NCI-H345 (cell line): Measurements from ENCODE around the gene IFNGR1.
"Not testable (repeated sequence)": the region's sequence is repeated elsewhere in the genome, so short reads cannot be mapped to it uniquely, and the experiment has no call there.

ENCODE experiments used
- DNase-seq: peaks from one replicate; lab custom pipeline; 2025; lab: John Stamatoyannopoulos, UW

IFNGR1 gene

GRCh38 chr6:137218917-137219663 lies at the start of gene IFNGR1:
TSS of gene IFNGR1 (minus strand) at chr6:137219385. CDS start at chr6:137219327, 58 bp downstream.
- DNase-seq = peak; percentile 92

DNA sequence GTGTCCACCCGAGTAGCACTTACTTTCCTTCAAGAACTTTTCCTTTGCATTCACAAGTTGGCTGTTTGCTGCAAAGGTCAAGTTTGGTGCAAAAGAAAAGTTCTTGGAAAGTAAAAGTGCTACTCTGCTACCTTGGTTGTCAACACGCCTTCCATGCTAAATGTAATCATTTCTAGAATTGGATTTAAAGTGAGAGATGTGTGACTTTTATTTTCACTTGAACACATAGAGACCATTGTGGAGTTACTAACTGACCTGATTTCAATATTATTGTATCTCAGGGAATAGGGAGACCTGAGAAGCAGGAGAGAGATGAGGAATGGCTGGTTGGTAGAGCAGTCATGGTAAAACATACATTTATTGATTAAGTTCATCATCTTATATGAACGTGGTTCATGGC lies 49.7 kb upstream of the IFNGR1 start:
- no peak for DNase-seq

- no peak for DNase-seq
Observed at GRCh38 chr6:137266309-137266586, 47.1 kb upstream of the IFNGR1 start.

DNA sequence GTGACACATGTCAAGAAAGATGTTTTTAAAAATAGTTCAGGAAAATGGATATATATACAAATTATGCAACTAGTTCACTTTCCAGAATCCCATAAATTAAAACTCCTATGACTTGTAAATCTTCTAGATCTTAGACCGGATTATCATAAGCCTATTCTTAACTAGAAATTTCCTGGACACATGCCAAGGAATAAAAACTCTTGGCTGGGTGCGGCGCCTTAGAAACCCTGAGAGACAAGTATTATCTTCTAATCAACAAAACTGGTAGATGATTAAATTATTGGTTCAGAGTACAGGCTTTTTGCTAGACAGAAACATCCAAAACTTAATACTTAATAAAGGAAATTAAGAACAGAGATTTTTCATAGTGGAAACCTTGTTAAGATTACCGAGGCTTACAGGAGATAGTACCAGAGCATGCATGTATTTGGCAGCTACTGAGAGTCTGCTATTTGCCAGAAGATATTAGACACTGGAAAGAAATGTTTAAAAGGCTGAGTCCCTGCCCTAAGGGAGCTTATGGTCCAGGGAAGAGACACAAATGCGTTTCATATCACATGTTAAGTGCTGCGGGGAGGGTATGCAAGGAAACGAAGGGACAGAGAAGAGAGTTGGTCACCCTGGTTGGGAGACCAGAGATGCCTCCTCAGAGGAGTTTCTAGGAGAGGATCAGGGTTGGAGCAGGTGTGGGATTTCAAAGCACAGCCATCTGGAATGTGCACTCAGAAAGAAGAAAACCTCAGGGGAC lies 46.5 kb upstream of the IFNGR1 start:
- DNase-seq = no peak

GRCh38 chr6:137264311-137265075 lies 45.3 kb upstream of the IFNGR1 start:
- DNase-seq = no peak

DNA sequence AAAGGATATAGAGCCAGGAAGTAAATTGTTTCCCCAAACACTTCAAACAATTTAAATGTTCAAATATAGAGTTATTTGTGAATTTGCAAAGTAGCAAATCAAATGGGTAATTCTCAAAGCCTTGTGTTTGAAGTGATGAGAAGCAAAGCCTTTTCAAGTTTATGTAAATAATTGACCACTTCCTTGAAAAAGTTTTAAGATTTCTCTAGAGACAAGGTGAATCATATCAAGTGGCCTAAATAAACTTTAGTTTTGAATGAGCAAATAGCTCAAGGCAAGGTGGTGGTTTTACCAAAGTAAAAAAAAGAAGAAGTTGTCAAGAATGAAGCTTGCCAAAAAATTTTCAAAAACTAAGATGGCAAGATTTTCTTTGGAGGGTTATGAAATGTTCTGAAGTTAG lies 42.6 kb upstream of the IFNGR1 start:
- no peak for DNase-seq

- DNase-seq = no peak
Observed at GRCh38 chr6:137261361-137261760, 42.2 kb upstream of the IFNGR1 start.

- no peak for DNase-seq
Observed at GRCh38 chr6:137260217-137260616, 41.0 kb upstream of the IFNGR1 start.

GRCh38 chr6:137259349-137259748 lies 40.2 kb upstream of the IFNGR1 start:
- no peak for DNase-seq

DNA sequence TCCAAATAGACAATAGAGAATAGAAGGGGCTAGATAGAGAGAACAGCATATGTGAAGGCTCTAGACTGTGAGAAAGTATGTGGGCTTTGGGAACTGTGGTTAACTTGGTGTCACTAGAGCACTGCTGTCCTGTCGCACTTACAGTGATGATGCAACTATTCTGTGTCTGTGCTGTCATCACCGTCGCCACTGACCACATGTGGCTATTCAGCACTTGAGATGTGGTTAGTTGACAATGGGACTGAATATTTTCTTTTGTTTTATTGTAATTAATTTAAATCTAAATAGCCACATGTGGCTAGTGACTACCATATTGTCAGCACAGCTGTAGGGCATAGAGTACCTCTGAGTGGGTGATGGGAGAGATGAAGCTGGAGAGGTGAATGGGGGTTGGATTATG lies 39.0 kb upstream of the IFNGR1 start:
- DNase-seq = no peak

- no peak for DNase-seq
Observed at GRCh38 chr6:137256350-137257103, 37.3 kb upstream of the IFNGR1 start.

GRCh38 chr6:137254966-137255365 lies 35.8 kb upstream of the IFNGR1 start:
- no peak for DNase-seq

DNA sequence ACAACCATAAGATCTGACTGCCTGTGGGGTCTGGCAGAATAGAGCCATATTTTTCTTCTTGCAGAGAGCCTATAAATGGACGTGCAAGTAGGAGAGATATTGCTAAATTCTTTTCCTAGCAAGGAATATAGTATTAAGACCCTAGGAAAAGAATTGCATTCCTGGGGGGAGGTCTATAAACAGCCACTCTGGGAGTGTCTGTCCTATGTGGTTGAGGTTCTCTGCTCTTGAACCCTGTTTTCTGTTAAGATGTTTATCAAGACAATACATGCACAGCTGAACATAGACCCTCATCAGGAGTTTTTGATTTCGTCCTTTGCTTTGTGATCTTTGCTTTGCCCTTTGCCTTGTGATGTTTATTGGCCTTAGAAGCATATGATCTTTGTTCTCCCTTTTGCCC lies 35.2 kb upstream of the IFNGR1 start:
- DNase-seq = not testable (repeated sequence)

DNA sequence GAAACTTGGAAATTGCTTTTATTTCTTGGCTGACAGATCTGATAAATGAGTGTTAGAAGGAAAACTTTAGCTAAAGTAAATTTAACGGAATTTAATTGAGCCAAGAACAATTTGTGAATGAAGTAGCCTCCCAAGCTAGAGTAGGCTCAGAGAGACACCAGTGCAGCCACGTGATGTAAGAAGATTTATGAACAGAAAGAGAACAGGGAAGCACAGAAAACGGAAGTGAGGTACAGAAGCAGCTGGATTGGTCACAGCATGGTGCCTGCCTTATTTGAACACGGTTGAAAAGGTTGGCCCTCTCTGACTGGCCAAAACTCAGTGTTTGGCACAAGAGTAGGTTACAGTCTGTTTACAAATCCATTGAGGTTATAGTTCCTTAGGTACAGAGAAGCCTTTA lies 29.5 kb upstream of the IFNGR1 start:
- DNase-seq = no peak

GRCh38 chr6:137247724-137248123 lies 28.5 kb upstream of the IFNGR1 start:
- DNase-seq = no peak

GRCh38 chr6:137246791-137247202 lies 27.6 kb upstream of the IFNGR1 start:
- DNase-seq = no peak

- DNase-seq = no peak
Observed at GRCh38 chr6:137246164-137246563, 27.0 kb upstream of the IFNGR1 start.

DNA sequence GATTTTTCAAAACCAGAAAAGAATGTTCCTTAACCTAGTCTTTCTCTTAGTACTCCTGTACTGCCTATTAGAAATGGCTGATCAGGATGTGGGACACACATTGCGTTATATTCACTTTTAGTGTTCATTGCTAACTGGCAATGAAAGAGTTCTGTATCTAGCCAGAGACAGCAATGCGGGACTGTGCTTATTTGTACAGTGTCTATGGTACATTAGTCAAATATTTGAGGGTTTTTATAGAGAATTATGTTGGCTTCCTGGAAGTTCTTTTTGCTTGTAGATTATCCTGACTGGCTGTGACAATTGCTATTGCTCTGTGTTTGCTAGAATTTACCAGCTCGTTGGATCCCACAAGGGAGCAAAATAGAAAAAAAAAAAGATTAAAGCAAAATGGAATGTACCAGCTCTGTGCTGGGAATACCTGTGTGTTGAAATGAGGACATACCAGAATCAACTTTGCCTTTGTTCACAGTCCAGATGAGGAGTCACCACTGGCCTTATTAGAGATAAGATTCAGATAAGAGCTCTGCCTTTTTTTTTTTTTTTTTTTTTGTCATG lies 22.4 kb upstream of the IFNGR1 start:
- DNase-seq = no peak

GRCh38 chr6:137240168-137240567 lies 21.0 kb upstream of the IFNGR1 start:
- DNase-seq = no peak

DNA sequence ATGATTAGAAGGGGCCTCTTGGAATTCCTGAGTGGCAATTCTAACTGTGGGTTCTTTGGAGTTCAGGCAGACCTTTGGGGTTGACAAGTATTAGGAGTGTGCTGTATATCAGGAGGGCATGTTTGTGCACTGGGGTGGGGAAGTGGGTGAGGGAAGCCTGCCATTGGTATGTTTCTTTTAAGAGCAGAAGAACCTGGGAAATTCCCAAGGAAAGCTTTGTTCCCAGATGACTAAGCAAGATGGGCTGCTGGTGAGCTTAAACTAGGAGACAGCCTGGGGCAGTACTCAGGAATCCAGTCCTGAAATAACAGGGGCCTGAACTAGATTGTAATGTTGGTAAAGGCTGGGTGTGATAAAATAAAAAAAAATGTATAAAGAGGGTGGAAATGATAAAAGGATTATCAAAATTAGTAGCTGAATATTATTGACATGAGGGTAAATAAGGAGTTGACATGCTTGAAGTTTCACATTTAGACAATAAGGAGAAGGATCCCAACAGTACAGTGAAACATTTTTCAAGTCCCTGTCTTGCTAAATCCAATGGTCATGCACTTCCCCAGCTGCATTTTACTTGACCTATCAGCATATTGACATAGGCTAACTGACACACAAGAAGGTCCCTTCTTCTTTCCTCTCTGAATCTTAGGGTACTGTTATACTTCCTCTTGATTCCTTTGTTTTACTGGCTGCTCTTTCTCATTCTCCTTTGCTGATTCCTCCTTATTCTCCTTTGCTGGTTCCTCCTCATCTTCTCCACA lies 18.4 kb upstream of the IFNGR1 start:
- no peak for DNase-seq
